Measurements from ENCODE around the gene CPA4. TPM values are rescaled to one million over a fixed set of nuclear protein-coding genes. Genes with fewer than 3 reads are reported as not detected.
A peak's percentile ranks its signal among the peaks of the same experiment; 100 is the strongest.

CPA4 gene
- total and polyA plus RNA-seq, 2 experiments from 2014 or later = not detected

GRCh38 chr7:130263130-130263529, 29.8 kb upstream of the CPA4 start:
- Histone ChIP-seq H3K36me3 (ENCODE audit: insufficient read depth) (peaks cover 5% of the 10 kb centered on the region; the same call in 1 of the 2 replicates), H3K27me3 (ENCODE audit: insufficient read depth) (no peaks in the 10 kb centered on the region), H3F3A (replicated peaks; ENCODE audit: low read depth) (no peaks in the 10 kb centered on the region), H3K4me3 (no peak overlapping the region), H3K27ac (ENCODE audit: low read depth) (no peak overlapping the region), H3K79me2 (replicated peaks; ENCODE audit: insufficient read depth) (no peaks in the 10 kb centered on the region), H3K4me2 (no peak overlapping the region), H4K20me1 (replicated peaks; ENCODE audit: insufficient read depth) (no peaks in the 10 kb centered on the region), H2AFZ (0 out of 2 replicates have a peak overlapping the region, but pooled peaks have one; percentile 16), H3K9me2 (ENCODE audit: insufficient read depth) (peaks cover 3% of the 10 kb centered on the region; the same call in 1 of the 2 replicates), H3K4me1 (ENCODE audit: insufficient read depth) (peaks cover 16% of the 10 kb centered on the region)
- peaks cover 31% of the 10 kb centered on the region for H3K9me3 Mint-ChIP-seq
- no peak for ATAC-seq
- no peak for DNase-seq (ENCODE audit: low spot score)
- peaks cover 35% of the 10 kb centered on the region for H3K4me1 Mint-ChIP-seq
- peaks cover 19% of the 10 kb centered on the region; the same call in 2 of the 3 replicates for H3K36me3 Mint-ChIP-seq (ENCODE audit: low read depth)
- H3K27ac Mint-ChIP-seq = no peak overlapping the region
- H3K4me3 Mint-ChIP-seq = no peak overlapping the region
- no peak for TF ChIP-seq CREB1 (CRISPR knock-in tag; IDR thresholded peaks at IDR 0.05; ENCODE audit: low read depth)
- no peak for TF ChIP-seq EZH2phosphoT487 (IDR thresholded peaks at IDR 0.05; ENCODE audit: unreplicated experiment)
- TF ChIP-seq NANOG (IDR thresholded peaks at IDR 0.05; ENCODE audit: borderline replicate concordance) = no peak
- TF ChIP-seq ZNF114 (CRISPR knock-in tag; IDR thresholded peaks at IDR 0.05) = no peak
- no peak for TF ChIP-seq STAT1 (IDR thresholded peaks at IDR 0.05; ENCODE audit: unreplicated experiment)
- TF ChIP-seq ZNF462 (CRISPR knock-in tag; IDR thresholded peaks at IDR 0.05) = no peak
- TF ChIP-seq ZNF331 (CRISPR knock-in tag; IDR thresholded peaks at IDR 0.05; ENCODE audit: low read depth) = no peak
- TF ChIP-seq CTCF (conservative IDR thresholded peaks at IDR 0.05; ENCODE audit: low read depth in 2 of 2) = no peak
- TF ChIP-seq JUNB (IDR thresholded peaks at IDR 0.05; ENCODE audit: unreplicated experiment) = no peak
- TF ChIP-seq REST (IDR thresholded peaks at IDR 0.05; ENCODE audit: unreplicated experiment) = no peak
- TF ChIP-seq POLR2AphosphoS5 (IDR thresholded peaks at IDR 0.05; ENCODE audit: low read depth) = no peak
- TF ChIP-seq ETS1 (IDR thresholded peaks at IDR 0.05) = no peak
- H3K27me3 Mint-ChIP-seq (ENCODE audit: insufficient read depth, low read depth, poor library complexity) = peaks cover 8% of the 10 kb centered on the region

All from GM23338 (cell line).